CD4-positive, alpha-beta T cell (primary cell): Measurements from ENCODE around the gene SEC14L2. TPM values are rescaled to one million over a fixed set of nuclear protein-coding genes. Genes with fewer than 3 reads are reported as not detected.

ENCODE experiments used
- ATAC-seq: fragments of 200-7000 bp; cut with Tn5 transposase; one replicate; pipeline ENCODE4 v1.10.0; 2022; ENCODE audit warnings: mild to moderate bottlenecking; ENCODE audit not compliant: poor library complexity
- CTCF ChIA-PET: fragments of 350-600 bp; sonication (Branson Sonifier 250); formaldehyde crosslinking; loops from one replicate; lab custom pipeline; 2021; ENCODE audit warnings: antibody characterized with exemption, inconsistent platforms; lab: Charles Lee
- POLR2A ChIA-PET: fragments of 350-600 bp; sonication (Branson Sonifier 250); formaldehyde crosslinking; loops from one replicate; lab custom pipeline; 2021; ENCODE audit warnings: antibody characterized with exemption, inconsistent platforms; lab: Charles Lee
- DNase-seq, 14 experiments: peaks; one replicate each; pipeline ENCODE4 v3.0.0-alpha.2; 2013 to 2020; ENCODE audit warnings: mixed read lengths in 2 of 14
- H3K27ac ChIP-seq, 2 donors: one replicate each; pipeline versions ENCODE4 v1.5.1 to v1.7.0; 2013; ENCODE audit warnings: low read length in 2 of 2, low read depth in 1 of 2, mild to moderate bottlenecking in 1 of 2
- H3K27me3 ChIP-seq, 2 experiments: 1 replicate in 1 of 2; 2 replicates in 1 of 2; pipeline versions ENCODE4 v1.6.1 to v1.7.0; 2013; ENCODE audit warnings: low read length in 2 of 2, control low read depth in 1 of 2, mild to moderate bottlenecking in 1 of 2, moderate library complexity in 1 of 2; ENCODE audit not compliant: insufficient read depth in 2 of 2, control insufficient read depth in 1 of 2
- H3K36me3 ChIP-seq: one replicate; pipeline ENCODE4 v1.6.1; 2013; ENCODE audit warnings: low read length, control low read depth; ENCODE audit not compliant: insufficient read depth
- H3K4me1 ChIP-seq: one replicate; pipeline ENCODE4 v1.6.1; 2013; ENCODE audit warnings: low read length, control low read depth; ENCODE audit not compliant: insufficient read depth
- H3K4me3 ChIP-seq: one replicate; pipeline ENCODE4 v1.5.1; 2013; ENCODE audit warnings: mild to moderate bottlenecking, low read length, moderate library complexity
- H3K9me3 ChIP-seq, 2 experiments: 1 replicate in 1 of 2; 2 replicates in 1 of 2; pipeline versions ENCODE4 v1.6.1 to v1.7.0; 2013; ENCODE audit warnings: low read length in 2 of 2, mild to moderate bottlenecking in 2 of 2, control low read depth in 1 of 2, moderate library complexity in 1 of 2; ENCODE audit not compliant: control insufficient read depth in 1 of 2, insufficient read depth in 1 of 2
- H3K27ac Mint-ChIP-seq: one replicate; pipeline ENCODE4 v1.8.0; 2020; ENCODE audit warnings: mixed read lengths
- H3K27me3 Mint-ChIP-seq: one replicate; pipeline ENCODE4 v1.8.0; 2021; ENCODE audit warnings: mixed read lengths
- H3K36me3 Mint-ChIP-seq: one replicate; pipeline ENCODE4 v1.8.0; 2021; ENCODE audit warnings: low read depth, mixed read lengths
- H3K4me1 Mint-ChIP-seq: one replicate; pipeline ENCODE4 v1.8.0; 2021; ENCODE audit warnings: low read depth, mixed read lengths
- H3K4me3 Mint-ChIP-seq: one replicate; pipeline ENCODE4 v1.8.0; 2020; ENCODE audit warnings: mild to moderate bottlenecking, mixed read lengths
- H3K9me3 Mint-ChIP-seq: one replicate; pipeline ENCODE4 v1.8.0; 2020; ENCODE audit warnings: mixed read lengths
- CTCF ChIP-seq: fragments of 200-600 bp; IDR thresholded peaks from one replicate; pipeline ENCODE4 v1.8.0; 2022; ENCODE audit warnings: antibody characterized with exemption, mild to moderate bottlenecking
- intact Hi-C, 2 experiments: fragments of 100-400 bp; cut with DNase I in 1 of 2; cut with micrococcal nuclease in 1 of 2; formaldehyde crosslinking; loops; one replicate each; pipeline versions ENCODE4 v1.15.1 to v1.9.0; 2023 to 2025; cut with DNase I, micrococcal nuclease
- total RNA-seq, 174 experiments: library from RNA in 2 of 174; stranded (reverse) in 2 of 174; gene quantifications; one replicate each; pipeline ENCODE4 v1.2.3 and lab custom pipeline; 2021 to 2026

Gene SEC14L2
- total RNA-seq, 2 experiments from 2014 or later = 74.6 to 79.8 TPM

- H3K36me3 ChIP-seq = no peaks in the 10 kb centered on the region
- peaks cover 0 to 2% of the 10 kb centered on the region in 2 experiments for H3K27me3 ChIP-seq
- CTCF ChIA-PET = no interaction called here
- Mint-ChIP-seq H3K4me1 (peaks cover 49% of the 10 kb centered on the region), H3K4me3 (peak overlapping the region; percentile 89), H3K27me3 (no peaks in the 10 kb centered on the region), H3K36me3 (peaks cover 5% of the 10 kb centered on the region), H3K9me3 (no peaks in the 10 kb centered on the region), H3K27ac (peak overlapping the region; percentile 82)
- peak overlapping the region; percentile 68 for H3K4me3 ChIP-seq
- intact Hi-C loops = loop anchor here (10.0 kb wide), 2 partner anchors 206 to 356 kb away; partner anchors contain the start of gene TCN2 (in 1 of the 2)
- H3K27ac ChIP-seq = peak overlapping the region in 1 of 2 donors; percentile 47
- peaks cover 35% of the 10 kb centered on the region for H3K4me1 ChIP-seq
- H3K9me3 ChIP-seq = no peaks in the 10 kb centered on the region
- no peak for TF ChIP-seq CTCF
- DNase-seq (peak in 1 of 14 experiments; percentile 30), ATAC-seq (no peak)
- POLR2A ChIA-PET = interaction anchor here (0.6 to 7.9 kb wide), 5 partner anchors 14 to 112 kb away, joined by 3 to 112 read pairs (median 3); partner anchors contain the start of genes CASTOR1 and MTFP1
These were observed 2.2 kb downstream of the SEC14L2 start for GRCh38 chr22:30398685-30399680.

GRCh38 chr22:30399718-30400117 lies 2.9 kb downstream of the SEC14L2 start:
- CTCF ChIA-PET = no interaction called here

More at GRCh38 chr22:30399718-30400117, 2.9 kb downstream of the SEC14L2 start:
- intact Hi-C loops = loop anchor here (10.0 kb wide), 2 partner anchors 205 to 355 kb away; partner anchors contain the start of gene TCN2 (in 1 of the 2)
- POLR2A ChIA-PET = interaction anchor here (1.0 to 7.9 kb wide), 3 partner anchors 25 to 112 kb away, joined by 3 to 112 read pairs (median 3); partner anchors contain the start of gene MTFP1
- peaks cover 35% of the 10 kb centered on the region for H3K4me1 ChIP-seq
- Mint-ChIP-seq H3K27ac (peak overlapping the region; percentile 82), H3K9me3 (no peaks in the 10 kb centered on the region), H3K36me3 (peaks cover 13% of the 10 kb centered on the region), H3K4me1 (peaks cover 49% of the 10 kb centered on the region), H3K27me3 (no peaks in the 10 kb centered on the region), H3K4me3 (peak overlapping the region; percentile 34)
- no peak for TF ChIP-seq CTCF
- DNase-seq = no peak
- peaks cover 0 to 2% of the 10 kb centered on the region in 2 experiments for H3K27me3 ChIP-seq
- H3K27ac ChIP-seq = peak overlapping the region in 1 of 2 donors; percentile 47
- ATAC-seq = no peak
- H3K36me3 ChIP-seq = no peaks in the 10 kb centered on the region
- no peaks in the 10 kb centered on the region for H3K9me3 ChIP-seq
- no peak overlapping the region for H3K4me3 ChIP-seq
